ENCODE data around the gene CUL4B. TPM values are rescaled to one million over a fixed set of nuclear protein-coding genes. Genes with fewer than 3 reads are reported as not detected.
"Not testable (repeated sequence)": the region's sequence is repeated elsewhere in the genome, so short reads cannot be mapped to it uniquely, and the experiment has no call there.

The CUL4B gene
- 39.0 TPM for total RNA-seq

GRCh38 chrX:120560842-120561633, at the start of gene CUL4B:
CUL4B (minus strand) TSS chrX:120560962; CDS start chrX:120560638, 324 bp downstream.
- peak; percentile 97 for DNase-seq

GRCh38 chrX:120604361-120604782, 43.6 kb upstream of the CUL4B start:
- no peak for DNase-seq

GRCh38 chrX:120603707-120604360, 43.1 kb upstream of the CUL4B start, which contains the start of gene MCTS1:
MCTS1 (plus strand) TSS chrX:120604101; CDS start chrX:120604237, 136 bp downstream.
- peak; percentile 92 for DNase-seq

DNA sequence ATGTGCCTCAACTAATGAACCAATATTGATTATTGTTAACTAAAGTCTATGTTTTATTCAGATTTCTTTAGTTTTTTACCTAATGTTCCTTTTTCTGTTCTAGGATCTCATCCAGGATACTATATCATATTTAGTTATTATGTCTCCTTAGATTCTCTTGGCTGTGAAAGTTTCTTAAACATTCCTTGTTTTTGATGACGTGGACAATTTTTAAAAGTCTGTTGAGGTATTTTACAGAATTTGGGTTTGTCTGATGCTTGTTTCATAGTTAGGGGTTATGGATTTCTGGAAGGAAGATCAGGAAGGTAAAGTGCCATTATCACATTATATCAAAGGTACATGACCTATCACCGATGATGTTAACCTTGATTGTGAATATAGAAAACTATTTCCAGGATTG, 24.9 kb upstream of the CUL4B start:
- no peak for DNase-seq

GRCh38 chrX:120575379-120576114, 14.8 kb upstream of the CUL4B start:
- DNase-seq = no peak

- DNase-seq = not testable (repeated sequence)
Measured at GRCh38 chrX:120573806-120574205, 13.0 kb upstream of the CUL4B start.

- no peak for DNase-seq
Measured at GRCh38 chrX:120570011-120570600, 9.3 kb upstream of the CUL4B start.

DNA sequence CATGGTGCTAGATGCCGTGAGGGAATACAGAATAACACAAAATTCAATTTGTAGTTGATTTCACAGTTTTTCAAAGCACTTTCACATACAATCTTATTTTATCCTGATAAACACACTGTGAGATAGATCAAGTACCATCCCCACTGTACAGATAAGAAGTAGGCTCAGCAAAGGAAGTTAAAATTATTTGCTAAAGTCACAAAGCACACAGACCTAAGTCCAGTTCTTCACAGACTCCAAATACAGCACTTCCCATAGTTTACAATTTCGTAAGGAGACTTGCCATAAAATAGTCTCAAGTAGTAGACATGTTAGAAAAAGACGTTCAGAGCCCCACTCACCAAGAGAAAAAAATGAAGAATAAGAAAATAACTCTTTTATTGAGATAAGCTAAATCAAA, 7.8 kb upstream of the CUL4B start:
- DNase-seq = no peak

DNA sequence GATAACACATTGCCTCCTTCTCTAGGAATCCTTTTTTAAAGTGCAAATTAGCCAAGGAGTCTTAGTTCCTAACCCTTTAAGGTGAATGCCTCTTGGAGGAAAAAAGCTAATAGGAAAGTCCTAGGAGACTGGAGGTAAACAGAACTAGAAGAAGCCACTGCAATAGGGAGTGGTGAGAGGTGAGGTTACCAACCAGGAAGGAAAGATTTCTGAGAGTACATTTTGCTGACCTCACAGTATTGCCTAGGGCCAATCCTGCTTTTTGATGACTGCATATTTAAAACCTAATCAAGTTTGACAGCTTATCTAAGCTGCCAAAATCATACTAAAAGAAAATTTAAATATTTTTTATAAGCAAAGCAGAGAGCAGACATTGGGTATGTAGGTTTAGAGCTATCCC, 7.3 kb upstream of the CUL4B start:
- DNase-seq = no peak

GRCh38 chrX:120566817-120567216, 6.1 kb upstream of the CUL4B start:
- DNase-seq = no peak

GRCh38 chrX:120564925-120565324, 4.2 kb upstream of the CUL4B start:
- DNase-seq = no peak

DNA sequence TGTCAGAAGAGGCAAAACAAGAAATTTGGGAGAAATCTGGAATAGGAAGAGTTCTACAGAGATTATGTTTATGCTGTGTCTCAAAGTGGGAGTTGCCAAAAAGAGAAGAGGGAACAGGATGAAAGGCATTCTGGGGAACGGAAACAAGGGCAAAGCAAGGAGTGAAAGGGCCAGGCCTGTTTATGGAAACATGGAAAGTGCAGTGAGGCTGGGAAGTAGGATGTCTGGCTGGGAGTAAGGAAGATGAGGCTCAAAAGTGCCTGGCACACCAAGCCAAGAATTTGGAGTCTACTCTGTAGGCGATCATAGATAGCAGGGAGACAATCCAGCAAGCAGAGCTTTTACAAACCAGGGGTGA, 1.8 kb upstream of the CUL4B start:
- DNase-seq = peak; percentile 4

DNA sequence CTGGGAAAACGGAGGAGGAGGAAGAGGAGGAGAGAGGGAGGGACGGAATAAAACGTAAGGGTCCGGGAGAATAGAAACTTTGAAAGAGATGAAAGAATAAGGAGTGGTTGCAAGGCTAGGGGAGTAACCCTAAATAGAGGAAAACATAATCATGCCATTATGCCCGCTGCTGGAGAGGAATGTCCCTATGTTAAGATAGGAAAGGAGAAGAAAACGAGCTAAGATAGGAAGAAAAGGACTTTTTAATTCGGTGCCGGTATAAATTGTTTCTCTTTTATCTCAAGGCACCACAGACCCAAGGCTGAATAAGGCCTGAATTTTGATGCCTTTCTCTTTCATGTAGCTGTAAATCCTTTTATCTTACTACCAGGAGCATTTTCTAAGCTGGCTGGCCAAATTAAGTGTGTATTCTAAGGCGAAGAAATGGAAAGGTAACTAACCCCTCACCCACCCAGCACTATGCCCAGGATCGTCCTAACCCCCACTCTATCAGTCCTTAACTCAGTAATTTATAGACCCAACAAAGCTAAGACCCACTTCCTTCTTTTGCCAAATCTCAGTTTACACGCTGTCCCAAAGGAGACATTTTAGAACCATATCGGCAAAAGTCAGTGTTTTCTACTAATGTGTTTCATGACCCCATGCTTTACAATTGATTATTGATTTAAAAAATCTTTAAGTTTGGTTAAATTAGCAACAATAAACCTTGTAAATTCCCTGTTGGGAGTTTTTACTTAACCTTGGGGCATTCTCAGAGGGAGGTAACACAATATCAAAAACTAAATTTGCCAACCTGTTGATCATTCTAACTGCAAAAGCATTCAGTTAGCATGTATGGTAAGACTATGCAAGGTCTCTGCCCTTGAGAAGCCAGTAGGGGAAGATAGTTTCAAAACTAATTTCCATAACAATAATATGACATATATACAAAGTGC, 1.1 kb upstream of the CUL4B start:
- no peak for DNase-seq

GRCh38 chrX:120560405-120560841, 339 bp downstream of the CUL4B start:
- DNase-seq = peak; percentile 43

- DNase-seq = no peak
Measured at GRCh38 chrX:120559804-120560203, 958 bp downstream of the CUL4B start.

GRCh38 chrX:120556251-120556650, 4.5 kb downstream of the CUL4B start:
- DNase-seq = no peak

GRCh38 chrX:120549483-120550452, 11.0 kb downstream of the CUL4B start:
- DNase-seq = no peak

GRCh38 chrX:120536061-120536460, 24.7 kb downstream of the CUL4B start:
- no peak for DNase-seq

DNA sequence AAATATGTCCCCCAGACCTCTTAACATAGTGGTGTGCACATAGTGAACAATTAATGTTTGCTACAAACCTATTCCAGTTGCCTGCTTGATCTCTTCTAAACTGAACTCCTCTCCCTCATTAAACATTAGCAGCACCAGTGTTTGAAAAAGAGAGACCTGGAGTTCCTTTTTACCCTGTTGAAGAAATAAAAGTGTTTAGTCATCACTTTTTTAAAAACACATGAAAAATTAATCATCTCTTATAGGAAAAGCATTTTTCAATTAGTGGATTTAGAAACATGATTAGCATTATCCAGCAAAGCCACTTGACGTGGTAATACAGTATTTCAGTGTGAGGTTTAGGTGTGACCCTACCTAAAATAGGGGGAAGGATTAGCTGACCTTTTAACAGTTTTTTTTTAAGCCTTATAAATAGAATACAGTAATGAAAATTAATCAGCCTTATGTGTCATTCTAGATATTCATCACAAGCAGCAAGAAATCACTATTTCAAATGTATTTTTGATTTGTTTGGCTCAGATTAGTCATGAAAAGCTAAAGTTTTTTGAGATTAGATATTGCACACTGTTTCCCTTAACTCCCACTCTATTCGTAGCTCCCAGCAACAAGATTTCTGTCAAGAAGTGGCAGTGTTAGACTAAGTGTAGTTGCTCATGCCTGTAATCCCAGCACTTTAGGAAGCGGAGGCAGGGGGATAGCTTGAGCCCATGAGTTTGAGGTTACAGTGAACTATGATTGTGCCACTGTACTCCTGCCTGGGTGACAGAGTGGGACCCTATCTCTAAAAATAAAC, 26.2 kb downstream of the CUL4B start:
- DNase-seq = no peak

Measured in skin of body (tissue), 2 donors.